H54 (cell line): Measurements from ENCODE around the gene BSN.

Source experiments
- DNase-seq: peaks from one replicate; pipeline ENCODE4 v3.0.0; 2011; ENCODE audit warnings: low spot score, mixed read lengths; ENCODE audit not compliant: insufficient read length
- FAIRE-seq: peaks from 3 replicates; lab custom pipeline; 2011; peaks lifted over from hg19 to GRCh38; lab: Jason Lieb, UNC
- POLR2A ChIP-seq: IDR thresholded peaks from 2 replicates; pipeline ENCODE4 v1.6.1; 2011; ENCODE audit warnings: low read depth, mild to moderate bottlenecking, low read length

The BSN gene

DNA sequence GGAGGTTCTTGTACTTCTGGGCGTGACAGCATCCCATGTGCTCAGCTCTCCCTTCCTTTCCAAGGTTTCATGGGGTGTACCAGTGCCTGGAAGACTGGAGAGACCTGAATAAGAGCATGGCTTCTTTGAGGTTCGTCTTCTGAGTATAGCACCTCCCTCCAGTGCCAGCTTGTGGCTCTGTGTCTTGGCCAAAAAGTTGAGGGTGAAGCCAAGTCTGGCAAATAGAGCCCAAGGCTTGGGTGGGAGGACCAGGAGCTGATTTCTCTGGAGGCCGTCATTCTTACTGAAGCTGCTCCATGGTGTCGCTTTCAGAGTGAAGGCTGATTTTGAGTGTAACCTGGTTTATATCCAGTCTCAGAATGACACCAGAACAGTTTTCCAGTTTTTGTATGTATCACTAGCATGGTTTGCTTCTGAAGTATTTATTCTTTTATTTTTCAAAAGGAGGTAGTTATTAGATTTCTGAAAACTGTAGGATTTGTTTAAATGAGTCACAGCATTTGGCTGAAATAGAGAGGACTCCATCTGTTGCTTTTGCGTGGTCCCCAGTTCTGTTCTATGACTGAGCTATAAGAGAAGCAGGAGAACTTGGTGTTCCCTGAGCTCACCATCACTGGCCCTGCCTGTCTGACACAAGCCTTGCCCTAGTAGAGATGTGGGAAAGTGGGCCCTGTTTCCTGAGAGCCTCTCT is 47.2 kb downstream of the BSN start:
- no peak for TF ChIP-seq POLR2A
- DNase-seq (no peak), FAIRE-seq (no peak)

DNA sequence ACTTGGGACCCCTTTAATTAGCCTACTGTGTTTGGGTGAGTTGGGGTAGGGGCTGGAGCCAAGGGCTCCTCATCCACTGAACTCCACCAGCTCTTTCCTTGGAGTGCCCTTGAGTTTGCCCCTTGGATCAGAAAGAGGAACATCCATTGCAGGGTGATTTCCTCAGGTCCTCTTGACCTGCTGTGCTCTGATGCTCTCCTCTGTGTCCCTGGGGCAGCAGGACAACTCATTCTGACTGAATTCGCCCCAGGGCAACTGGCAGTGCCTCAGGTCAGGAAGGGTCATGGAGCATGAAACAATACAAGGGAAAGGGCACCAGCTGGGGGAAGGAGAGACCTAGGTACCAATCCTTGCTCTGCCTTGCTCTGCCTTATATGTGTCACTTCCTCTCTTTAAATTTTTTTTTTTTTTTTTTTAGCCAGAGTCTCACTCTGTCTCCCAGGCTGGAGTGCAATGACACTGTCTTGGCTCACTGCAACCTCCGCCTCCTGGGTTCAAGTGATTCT is 47.8 kb downstream of the BSN start:
- FAIRE-seq (no peak), DNase-seq (no peak)
- no peak for TF ChIP-seq POLR2A

DNA sequence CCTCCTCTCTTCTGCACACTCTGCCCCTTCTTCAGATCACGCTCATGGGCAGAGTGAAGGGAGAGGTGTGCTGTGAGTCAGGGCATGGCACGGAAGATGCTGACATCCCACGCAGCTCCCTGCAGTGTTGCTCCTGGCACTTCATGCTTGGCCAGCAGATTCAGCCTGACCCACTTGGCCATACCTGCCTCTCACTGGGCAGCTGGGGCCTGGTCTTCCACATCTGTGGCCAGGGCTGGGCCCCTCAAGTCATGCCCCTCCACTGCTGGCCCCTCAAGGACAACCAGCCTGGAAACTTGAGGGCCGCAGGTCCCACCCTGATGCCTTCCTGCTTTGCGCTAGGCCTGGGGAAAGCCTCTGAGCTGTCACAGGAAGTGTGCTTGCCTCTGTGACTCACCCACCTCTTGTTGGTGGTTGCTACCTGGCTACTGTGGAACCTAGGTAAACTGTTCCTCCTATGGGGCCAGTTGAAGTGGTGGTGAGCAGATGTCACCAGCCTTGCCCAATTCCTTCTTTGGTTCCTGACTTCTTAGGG is 48.7 kb downstream of the BSN start:
- no peak for TF ChIP-seq POLR2A
- DNase-seq (no peak), FAIRE-seq (no peak)

DNA sequence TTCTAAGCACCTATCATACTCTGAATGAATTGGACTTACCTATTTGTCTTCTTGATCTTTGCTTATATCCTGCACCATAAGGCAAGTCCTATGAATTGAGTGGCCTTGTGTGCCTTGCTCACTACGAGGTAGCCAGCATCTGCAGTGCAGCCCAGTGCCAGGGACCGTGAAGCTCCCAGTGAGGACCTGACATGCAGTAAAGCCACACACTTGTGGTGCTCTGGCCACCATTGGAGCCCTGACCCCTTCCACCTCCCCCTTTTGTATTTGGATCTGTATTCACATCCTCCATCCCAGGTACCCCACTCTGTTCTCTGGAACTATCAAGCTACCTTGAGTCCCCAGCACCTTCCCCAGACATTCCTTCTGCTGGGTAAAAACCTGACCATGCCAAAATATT is 52.1 kb downstream of the BSN start:
- no peak for DNase-seq
- TF ChIP-seq POLR2A = no peak
- FAIRE-seq = no peak

DNA sequence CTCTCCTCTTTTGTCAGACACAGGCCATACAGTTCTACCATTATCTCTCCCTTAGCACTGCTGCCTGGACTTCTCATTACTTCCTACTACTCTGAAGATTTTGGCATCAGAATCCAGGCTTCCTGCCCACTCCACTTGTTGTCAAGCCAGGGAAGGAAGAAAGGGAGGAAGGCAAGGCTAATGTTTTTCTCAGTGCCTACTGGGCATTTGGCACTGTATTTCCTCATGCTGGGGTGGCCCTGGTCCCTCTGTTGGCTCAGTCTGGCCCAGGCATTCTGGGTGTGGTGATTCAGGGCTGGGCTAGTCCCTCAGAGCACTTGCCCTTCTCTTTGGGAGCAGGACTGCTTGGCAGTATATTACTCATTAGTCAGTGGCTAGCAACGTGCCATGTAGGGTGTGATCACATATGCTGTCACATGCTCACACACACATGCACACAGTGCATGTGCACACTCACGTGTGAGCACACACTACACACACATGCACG is 52.9 kb downstream of the BSN start:
- TF ChIP-seq POLR2A = no peak
- FAIRE-seq = peak; percentile 95
- peak; percentile 23 for DNase-seq

DNA sequence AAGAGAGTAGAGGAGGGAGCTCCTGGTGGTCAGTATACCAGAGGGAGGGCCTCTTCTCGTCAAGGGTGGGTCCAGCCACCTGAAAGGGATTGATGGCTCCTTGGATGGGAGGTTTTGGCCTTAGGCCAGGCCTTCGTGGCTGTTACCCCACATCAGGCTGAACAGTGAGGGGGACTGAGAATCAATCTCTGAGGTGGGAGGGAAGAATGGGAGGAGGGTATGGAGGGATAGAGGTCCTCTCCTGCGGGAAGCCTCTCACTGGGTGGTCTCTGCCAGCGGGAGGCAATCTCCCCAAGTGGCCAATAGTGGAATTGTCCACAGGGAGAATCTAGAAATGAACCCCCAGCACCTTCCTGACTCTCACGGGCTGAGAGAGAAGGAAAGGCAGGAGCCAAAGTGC is 53.5 kb downstream of the BSN start:
- no peak for FAIRE-seq
- no peak for DNase-seq
- no peak for TF ChIP-seq POLR2A

DNA sequence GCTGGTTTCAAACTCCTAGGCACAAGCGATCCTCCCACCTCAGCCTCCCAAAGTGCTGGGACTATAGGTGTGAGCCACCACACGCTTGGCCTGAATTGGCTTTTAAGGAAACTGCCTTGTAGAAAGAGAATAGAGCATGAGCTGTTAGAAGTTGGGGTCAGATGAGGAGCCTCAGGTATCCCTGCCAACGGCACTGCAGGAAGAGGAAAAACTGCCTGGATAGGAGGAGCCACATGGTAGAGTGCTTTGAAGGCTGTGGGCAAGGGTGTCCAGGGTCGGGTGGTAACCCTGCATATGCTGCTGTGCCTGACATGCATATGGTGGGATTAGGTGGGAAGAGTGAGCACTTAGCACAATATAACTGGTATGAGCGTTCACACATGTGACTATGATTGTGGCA is 55.0 kb downstream of the BSN start:
- no peak for FAIRE-seq
- no peak for DNase-seq
- no peak for TF ChIP-seq POLR2A

DNA sequence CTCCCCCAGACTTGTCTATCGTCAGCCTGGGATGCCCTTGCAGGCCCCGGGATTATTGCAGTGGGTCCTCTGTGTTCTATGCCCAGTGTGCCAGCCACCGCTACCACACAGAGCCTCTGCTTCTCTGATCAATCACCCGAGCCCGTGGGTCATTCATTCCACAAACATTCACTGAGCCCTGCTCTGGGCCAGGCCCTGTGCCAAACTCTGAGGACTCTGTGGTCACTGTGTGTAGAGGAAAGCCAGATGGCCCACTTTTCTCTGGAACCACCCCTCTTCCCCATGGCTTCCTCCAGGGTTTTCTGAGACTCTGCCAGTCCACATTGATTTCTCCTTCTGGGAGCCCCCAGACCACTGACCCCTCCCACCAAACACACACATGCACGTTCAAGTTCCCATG is 55.5 kb downstream of the BSN start:
- DNase-seq (no peak), FAIRE-seq (no peak)
- TF ChIP-seq POLR2A = no peak

DNA sequence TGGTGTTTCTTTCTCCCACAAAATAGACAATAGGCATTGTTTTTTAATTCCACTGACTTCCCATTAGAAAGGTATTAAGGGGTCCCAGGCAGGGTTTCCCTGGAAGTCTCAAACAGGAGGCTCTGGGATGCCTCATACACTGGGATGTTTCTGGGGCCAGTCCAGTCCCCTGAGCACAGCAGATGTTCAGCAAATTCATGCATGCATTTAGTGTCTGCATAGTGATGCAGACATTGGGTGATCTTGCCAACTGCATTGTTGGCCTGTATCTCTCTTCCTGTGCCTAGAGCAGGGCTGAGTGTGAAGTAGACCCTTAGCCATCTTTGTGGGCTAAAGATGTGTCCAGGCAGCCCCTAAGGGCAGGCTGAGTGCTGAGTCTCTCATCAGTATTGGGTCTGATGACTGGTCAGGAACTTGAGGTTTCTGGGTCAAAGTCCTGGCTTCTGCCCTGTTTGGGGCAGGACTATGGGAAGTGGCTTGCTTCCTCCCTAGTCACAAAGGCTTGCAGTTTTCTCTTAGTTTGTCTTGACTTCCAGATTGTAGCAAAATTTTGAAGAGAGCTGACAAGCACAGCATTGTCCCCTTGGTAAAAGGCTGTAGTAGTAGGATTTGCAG is 56.5 kb downstream of the BSN start:
- no peak for TF ChIP-seq POLR2A
- no peak for FAIRE-seq

DNA sequence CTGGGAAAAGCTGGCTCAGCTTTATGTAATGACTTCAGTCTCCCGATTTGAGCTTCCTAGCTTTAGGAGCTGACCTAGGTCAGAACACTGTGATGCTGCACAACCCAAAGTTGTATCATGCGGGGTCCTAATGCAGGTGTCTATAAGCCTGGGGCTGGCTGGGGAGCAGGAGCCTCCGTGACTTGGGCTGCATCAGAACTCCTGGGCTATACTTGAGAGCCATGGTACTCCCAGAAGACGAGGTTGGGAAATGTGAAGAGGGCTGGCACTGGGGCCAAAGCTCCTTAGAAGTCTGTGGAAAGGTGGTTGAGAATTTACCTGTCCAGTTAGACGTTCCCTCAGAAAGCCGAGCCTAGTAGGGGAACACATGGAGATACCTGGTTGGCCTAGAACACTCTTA is 57.0 kb downstream of the BSN start:
- no peak for TF ChIP-seq POLR2A
- FAIRE-seq (no peak), DNase-seq (no peak)

More for the DNA sequence above, 56.5 kb downstream of the BSN start:
- no peak for DNase-seq

DNA sequence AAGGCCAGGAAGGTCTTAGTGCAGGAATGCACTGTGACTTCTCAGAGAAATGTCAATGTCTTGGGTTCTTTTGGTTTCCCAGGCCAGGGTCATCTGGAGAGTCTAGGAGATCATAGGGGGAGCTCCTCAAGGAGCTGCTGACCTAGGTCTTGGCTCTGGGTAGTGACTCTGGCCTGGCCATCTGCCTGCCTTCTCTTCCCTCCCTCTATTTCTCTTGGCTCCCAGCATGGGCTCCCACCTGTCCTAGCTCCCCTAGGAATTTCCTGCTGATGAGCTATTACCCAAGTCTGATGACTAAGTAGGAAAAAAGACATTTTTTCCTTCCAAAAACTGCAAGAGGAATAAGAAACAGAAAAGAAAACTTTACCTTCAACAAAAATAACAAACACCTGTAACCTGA is 57.4 kb downstream of the BSN start:
- DNase-seq (no peak), FAIRE-seq (no peak)
- TF ChIP-seq POLR2A = no peak

DNA sequence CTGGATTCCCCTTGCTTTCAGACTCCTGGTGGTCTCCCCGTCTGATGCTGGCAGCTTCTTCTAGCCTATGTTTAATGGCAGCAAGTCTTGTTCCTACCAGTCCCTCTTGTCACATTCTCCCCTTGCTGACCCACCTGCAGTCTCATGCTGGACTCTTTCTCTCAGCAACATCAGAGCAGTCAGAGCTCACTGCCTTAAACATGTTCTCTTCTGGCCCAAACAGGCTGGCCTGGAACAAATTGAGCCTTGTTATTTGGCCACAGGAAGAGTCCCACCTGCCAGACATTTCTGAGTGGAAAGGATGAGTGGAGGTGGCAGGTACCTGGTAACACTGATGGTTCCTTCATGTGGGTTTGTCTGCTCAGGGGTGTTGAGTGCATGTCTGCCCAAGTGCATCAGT is 60.7 kb downstream of the BSN start:
- DNase-seq (no peak), FAIRE-seq (no peak)
- TF ChIP-seq POLR2A = no peak

DNA sequence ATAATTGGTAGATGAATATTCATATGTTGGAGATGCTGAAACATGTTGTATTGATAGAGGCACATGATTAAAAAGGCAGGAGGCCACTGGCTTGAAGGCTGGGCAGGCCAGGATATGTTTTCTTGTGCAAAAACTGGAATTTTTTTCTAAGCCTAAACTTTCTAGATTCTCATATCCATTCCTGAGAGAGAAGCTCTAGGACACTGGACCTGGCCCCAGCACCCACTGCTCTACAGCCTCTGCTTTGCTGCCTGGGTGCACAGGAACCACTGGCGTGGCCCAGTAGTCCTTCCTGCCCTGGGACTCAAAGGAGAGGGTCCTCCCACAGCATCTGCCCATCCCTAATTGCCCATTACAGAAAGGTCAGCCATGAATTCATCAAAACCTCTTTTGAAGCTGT is 61.8 kb downstream of the BSN start:
- FAIRE-seq (no peak), DNase-seq (no peak)
- TF ChIP-seq POLR2A = no peak

DNA sequence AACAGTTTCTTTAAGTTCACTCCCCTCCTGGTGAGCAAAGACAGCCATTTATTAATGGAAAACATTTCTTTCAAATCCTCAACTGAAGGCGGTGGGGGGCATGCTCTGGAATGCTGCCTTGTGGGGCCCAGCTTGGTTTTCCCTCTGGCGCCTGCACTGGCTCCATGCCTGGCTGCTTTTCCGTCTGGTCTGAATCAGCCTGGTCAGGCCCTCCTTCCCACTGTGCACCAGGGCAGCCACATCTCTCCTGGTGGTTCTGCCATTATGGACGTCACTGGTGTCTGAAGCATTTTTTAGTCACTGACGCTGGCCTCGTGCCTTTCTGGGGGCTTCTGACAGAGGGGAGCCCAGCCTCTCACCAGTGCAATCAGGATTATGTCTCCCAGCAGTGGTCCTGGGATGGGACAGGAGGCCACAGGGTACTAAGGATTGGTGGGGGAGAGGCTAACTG is 62.2 kb downstream of the BSN start:
- no peak for FAIRE-seq

More for the DNA sequence above, 62.2 kb downstream of the BSN start:
- no peak for DNase-seq
- no peak for TF ChIP-seq POLR2A
